Kidney epithelial cell (primary cell): ENCODE measurements around the gene PRAMEF12. TPM values are rescaled to one million over a fixed set of nuclear protein-coding genes. Genes with fewer than 3 reads are reported as not detected.
"Not testable (repeated sequence)": the region's sequence is repeated elsewhere in the genome, so short reads cannot be mapped to it uniquely, and the experiment has no call there.

Source experiments
- DNase-seq: peaks from one replicate; pipeline ENCODE4 v3.0.0-alpha.2; 2010; ENCODE audit warnings: low read depth
- H3K27me3 ChIP-seq: 2 replicates; pipeline ENCODE4 v1.6.0; 2011; ENCODE audit warnings: low read length; ENCODE audit not compliant: control insufficient read depth, insufficient read depth
- H3K36me3 ChIP-seq: 2 replicates; pipeline ENCODE4 v1.5.1; 2011; ENCODE audit warnings: low read length; ENCODE audit not compliant: control insufficient read depth, insufficient read depth
- H3K4me3 ChIP-seq: 2 replicates; pipeline ENCODE4 v1.5.1; 2011; ENCODE audit warnings: low read depth, mild to moderate bottlenecking, control low read depth, low read length
- CTCF ChIP-seq: IDR thresholded peaks from 2 replicates; pipeline ENCODE4 v1.5.1; 2011; ENCODE audit warnings: mild to moderate bottlenecking, moderate library complexity, low read length, control low read depth, inconsistent platforms; ENCODE audit not compliant: insufficient read depth, poor library complexity, severe bottlenecking
- total RNA-seq: library from RNA; depleted of rRNA; stranded (reverse); fragments of >200 nt; gene quantifications from 2 replicates; pipeline ENCODE4 v1.2.3, GENCODE V29; 2015

The PRAMEF12 gene
- 0.21 TPM in 1 of 2 replicates, not detected in the other for total RNA-seq

GRCh38 chr1:12773438-12773837, at the start of gene PRAMEF12:
PRAMEF12 (plus strand) TSS chr1:12773738; CDS start chr1:12774868, 1,130 bp downstream.
- TF ChIP-seq CTCF: no peak
- H3K4me3 ChIP-seq: no peak within 1 kb of the TSS
- no peaks in the 10 kb centered on the region for H3K36me3 ChIP-seq
- DNase-seq: no peak
- H3K27me3 ChIP-seq: no peaks in the 10 kb centered on the region

GRCh38 chr1:12728391-12728790, 45.1 kb upstream of the PRAMEF12 start:
- DNase-seq: no peak
- H3K27me3 ChIP-seq: no peaks in the 10 kb centered on the region
- H3K4me3 ChIP-seq: no peak overlapping the region
- H3K36me3 ChIP-seq: no peaks in the 10 kb centered on the region
- no peak for TF ChIP-seq CTCF

- Histone ChIP-seq H3K36me3 (no peaks in the 10 kb centered on the region), H3K27me3 (no peaks in the 10 kb centered on the region), H3K4me3 (no peak overlapping the region)
- no peak for DNase-seq
- no peak for TF ChIP-seq CTCF
Observed at GRCh38 chr1:12730156-12730555, 43.4 kb upstream of the PRAMEF12 start.

- DNase-seq, H3K36me3 ChIP-seq, H3K27me3 ChIP-seq, H3K4me3 ChIP-seq: not testable (repeated sequence)
Observed at GRCh38 chr1:12731084-12731483, 42.5 kb upstream of the PRAMEF12 start.

- TF ChIP-seq CTCF: no peak
- Histone ChIP-seq H3K4me3 (no peak overlapping the region), H3K27me3 (no peaks in the 10 kb centered on the region)
Observed at GRCh38 chr1:12734651-12735050, 38.9 kb upstream of the PRAMEF12 start.

GRCh38 chr1:12738934-12739333, 34.6 kb upstream of the PRAMEF12 start:
- H3K4me3 ChIP-seq: no peak overlapping the region
- DNase-seq: no peak
- no peaks in the 10 kb centered on the region for H3K36me3 ChIP-seq
- no peaks in the 10 kb centered on the region for H3K27me3 ChIP-seq
- TF ChIP-seq CTCF: no peak

More at GRCh38 chr1:12734651-12735050, 38.9 kb upstream of the PRAMEF12 start:
- no peak for DNase-seq
- no peaks in the 10 kb centered on the region for H3K36me3 ChIP-seq
